K562 (cell line): Measurements from ENCODE around the gene UBE2G2. TPM values are rescaled to one million over a fixed set of nuclear protein-coding genes. Genes with fewer than 3 reads are reported as not detected.
A peak's percentile ranks its signal among the peaks of the same experiment; 100 is the strongest.

Source experiments
- C11orf30 ChIP-seq: fragments of 450-650 bp; IDR thresholded peaks from 2 replicates; pipeline ENCODE4 v1.6.1; 2016; ENCODE audit warnings: low read depth, mild to moderate bottlenecking
- EHMT2 ChIP-seq: fragments of 450-650 bp; IDR thresholded peaks from 2 replicates; pipeline ENCODE4 v1.6.1; 2018; ENCODE audit warnings: antibody characterized with exemption
- MTA1 ChIP-seq: fragments of 450-650 bp; IDR thresholded peaks from 2 replicates; pipeline ENCODE4 v1.6.1; 2017; ENCODE audit warnings: borderline replicate concordance
- MYC ChIP-seq, 2 experiments: fragments of 250-450 bp in 1 of 2; sonication (Bioruptor Pico) in 1 of 2; IDR thresholded peaks; 2 replicates each; pipeline versions ENCODE4 v1.5.1 to v1.6.1; 2012 to 2021; ENCODE audit warnings: low read depth in 2 of 2, borderline replicate concordance in 1 of 2, improper control_type of control experiment in 1 of 2, low read length in 1 of 2, mild to moderate bottlenecking in 1 of 2, moderate library complexity in 1 of 2
- NCOA4 ChIP-seq: fragments of 450-650 bp; IDR thresholded peaks from 2 replicates; pipeline ENCODE4 v1.6.1; 2018; ENCODE audit warnings: mild to moderate bottlenecking; ENCODE audit not compliant: partially characterized antibody
- NRF1 ChIP-seq, 2 experiments: fragments of 450-650 bp; IDR thresholded peaks in 1 of 2; conservative IDR thresholded peaks in 1 of 2; 2 replicates each; pipeline ENCODE4 v1.6.1; 2014; ENCODE audit warnings: mild to moderate bottlenecking in 2 of 2
- POLR2B ChIP-seq: fragments of 450-650 bp; IDR thresholded peaks from 2 replicates; pipeline ENCODE4 v1.6.1; 2018; ENCODE audit warnings: low read depth; ENCODE audit not compliant: partially characterized antibody
- POLR2G ChIP-seq: fragments of 200-400 bp; formaldehyde crosslinking; IDR thresholded peaks from 2 replicates; pipeline ENCODE4 v1.6.1; 2017; ENCODE audit warnings: low read depth, mild to moderate bottlenecking, antibody characterized with exemption, low read length, moderate library complexity
- RBBP5 ChIP-seq: fragments of 200-600 bp; sonication (generic); IDR thresholded peaks from 2 replicates; pipeline ENCODE4 v1.6.1; 2012; ENCODE audit warnings: borderline replicate concordance, mild to moderate bottlenecking, low read length, control low read depth, inconsistent platforms; ENCODE audit not compliant: insufficient read depth, poor library complexity, severe bottlenecking
- SMAD3 ChIP-seq: fragments of 450-650 bp; formaldehyde crosslinking; conservative IDR thresholded peaks from 2 replicates; pipeline ENCODE4 v1.4.0; 2020; ENCODE audit warnings: mild to moderate bottlenecking
- SREBF2 ChIP-seq: sonication (generic); formaldehyde crosslinking; IDR thresholded peaks from 2 replicates; pipeline ENCODE4 v1.4.0; 2020; ENCODE audit warnings: mild to moderate bottlenecking, missing genetic modification reagents
- TSC22D4 ChIP-seq: fragments of 450-650 bp; IDR thresholded peaks from 2 replicates; pipeline ENCODE4 v1.6.1; 2016; ENCODE audit warnings: missing genetic modification characterization, missing biosample characterization, control low read depth
- U2AF2 ChIP-seq: fragments of 200-400 bp; formaldehyde crosslinking; optimal IDR thresholded peaks from 2 replicates; pipeline ENCODE3; 2017; ENCODE audit warnings: low read depth, mild to moderate bottlenecking, low read length
- ZFP1 ChIP-seq: fragments of 450-650 bp; formaldehyde crosslinking; IDR thresholded peaks from 2 replicates; pipeline ENCODE4 v1.4.0; 2020; ENCODE audit warnings: mild to moderate bottlenecking, mixed read lengths
- ZNF134 ChIP-seq: fragments of 250-450 bp; sonication (Bioruptor Pico); conservative IDR thresholded peaks from 2 replicates; pipeline ENCODE4 v1.4.0; 2020
- ZNF174 ChIP-seq: fragments of 250-450 bp; sonication (Bioruptor Pico); IDR thresholded peaks from 2 replicates; pipeline ENCODE4 v1.4.0; 2020; ENCODE audit warnings: mild to moderate bottlenecking
- ZNF551 ChIP-seq: fragments of 250-450 bp; sonication (Bioruptor Pico); IDR thresholded peaks from 2 replicates; pipeline ENCODE4 v1.5.0; 2021; ENCODE audit warnings: mild to moderate bottlenecking, moderate library complexity
- ZNF589 ChIP-seq: fragments of 200-800 bp; sonication (Bioruptor generic); IDR thresholded peaks from 2 replicates; pipeline ENCODE4 v1.6.1; 2016; ENCODE audit warnings: low read depth, missing genetic modification characterization, missing compliant biosample characterization
- ZNF609 ChIP-seq: sonication (generic); formaldehyde crosslinking; IDR thresholded peaks from 2 replicates; pipeline ENCODE4 v1.8.1; 2023; ENCODE audit warnings: missing genetic modification reagents, mild to moderate bottlenecking, borderline replicate concordance
- ZNF639 ChIP-seq, 2 experiments: fragments of 200-800 bp in 1 of 2; sonication (Bioruptor generic) in 1 of 2; sonication (generic) in 1 of 2; formaldehyde crosslinking in 1 of 2; IDR thresholded peaks in 1 of 2; conservative IDR thresholded peaks in 1 of 2; 2 replicates each; pipeline versions ENCODE4 v1.5.0 to v1.6.1; 2016 to 2020; ENCODE audit warnings: missing compliant biosample characterization in 1 of 2, missing genetic modification characterization in 1 of 2, missing genetic modification reagents in 1 of 2
- polyA plus RNA-seq, 8 experiments: library from polyadenylated mRNA; depleted of rRNA in 4 of 8; stranded (reverse) in 5 of 8; unstranded in 3 of 8; fragments of >200 nt; fragmentation: Nextera tagmentation in 2 of 8; fragmentation: Illumina TruSeq in 1 of 8; extraction: Ambion mirVana in 2 of 8; extraction: Trizol in 1 of 8; gene quantifications; 2 replicates each; pipeline versions ENCODE4 v1.2.1 to v1.2.3, GENCODE V29; 2011 to 2014; ENCODE audit warnings: inconsistent platforms in 1 of 8, missing spikeins in 1 of 8
- total RNA-seq, 7 experiments: library from RNA; depleted of rRNA in 6 of 7; stranded (reverse); fragments of >200 nt in 6 of 7; fragmentation: Illumina TruSeq in 2 of 7; extraction: Trizol in 2 of 7; gene quantifications; 2 replicates each; pipeline versions ENCODE4 v1.2.1 to v1.2.3, GENCODE V29; 2011 to 2021; ENCODE audit warnings: low replicate concordance in 1 of 7

Gene UBE2G2
- total and polyA plus RNA-seq, 9 of the 15 experiments (the other 6 are each of a cell fraction or from before 2014, with no cell fraction given): 47.5 to 225 (median 140) TPM

- TF ChIP-seq NCOA4 (no peak), ZNF134 (no peak; the same call in 1 of the 2 replicates), ZNF551 (no peak), TSC22D4 (no peak), ZNF609 (CRISPR knock-in tag) (no peak), NRF1 (conservative IDR thresholded peaks at IDR 0.05 in 1 of 2, IDR thresholded peaks at IDR 0.05 in 1 of 2) (peak; percentile 91 to 93), ZNF589 (CRISPR knock-in tag) (no peak), ZFP1 (CRISPR knock-in tag) (no peak), MTA1 (no peak), ZNF174 (no peak), MYC (IDR thresholded peaks at IDR 0.05; ENCODE audit: low read depth, low read length) (peak; percentile 98), MYC (CRISPR knock-in tag; IDR thresholded peaks at IDR 0.05; ENCODE audit: borderline replicate concordance, low read depth) (no peak; the same call in 1 of the 2 replicates), POLR2B (peak; percentile 91), EHMT2 (no peak), SREBF2 (CRISPR knock-in tag) (no peak), U2AF2 (no peak), SMAD3 (CRISPR knock-in tag) (0 out of 2 replicates have a peak, but pooled peaks have one; percentile 38), RBBP5 (peak; percentile 98), POLR2G (peak; percentile 98), C11orf30 (peak; percentile 87), ZNF639 (CRISPR knock-in tag; conservative IDR thresholded peaks at IDR 0.05 in 1 of 2, IDR thresholded peaks at IDR 0.05 in 1 of 2) (0 out of 4 replicates have a peak, but pooled peaks of 1 of the 2 experiments have one; percentile 42)
These were observed at the start of gene UBE2G2 (continued) for GRCh38 chr21:44801468-44802395.
